ENCODE results near the gene ENTPD8.
"Not testable (repeated sequence)": the region's sequence is repeated elsewhere in the genome, so short reads cannot be mapped to it uniquely, and the experiment has no call there.

DNA sequence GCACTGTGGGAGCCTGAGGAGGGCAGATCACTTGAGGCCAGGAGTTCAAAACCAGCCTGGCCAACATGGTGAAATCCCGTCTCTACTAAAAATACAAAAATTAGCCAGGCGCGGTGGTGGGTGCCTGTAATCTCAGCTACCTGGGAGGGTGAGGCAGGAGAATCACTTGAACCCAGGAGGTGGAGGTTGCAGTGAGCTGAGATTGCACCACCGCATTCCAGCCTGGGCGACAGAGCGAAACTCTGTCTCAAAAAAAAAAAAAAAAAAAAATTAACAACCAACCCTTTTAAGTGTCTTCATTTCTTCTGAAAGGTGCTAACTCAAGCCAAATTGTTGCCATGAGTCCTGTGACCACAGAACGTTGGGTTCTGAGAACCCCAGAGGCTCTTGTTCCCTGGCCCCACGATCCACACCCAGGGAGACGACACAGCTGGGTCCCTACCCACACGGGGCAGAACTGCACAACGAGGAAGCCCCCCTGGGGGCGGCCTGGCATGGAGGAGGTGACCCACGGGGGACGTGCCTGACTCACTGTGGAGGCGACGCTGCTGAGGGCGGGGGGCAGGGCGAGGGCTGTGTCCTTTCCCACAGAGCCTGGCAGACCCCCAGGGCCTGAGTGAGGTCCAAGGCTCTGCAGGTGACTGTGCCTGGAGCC, 30.8 kb downstream of the ENTPD8 start:
- TF ChIP-seq, protein P1, sequence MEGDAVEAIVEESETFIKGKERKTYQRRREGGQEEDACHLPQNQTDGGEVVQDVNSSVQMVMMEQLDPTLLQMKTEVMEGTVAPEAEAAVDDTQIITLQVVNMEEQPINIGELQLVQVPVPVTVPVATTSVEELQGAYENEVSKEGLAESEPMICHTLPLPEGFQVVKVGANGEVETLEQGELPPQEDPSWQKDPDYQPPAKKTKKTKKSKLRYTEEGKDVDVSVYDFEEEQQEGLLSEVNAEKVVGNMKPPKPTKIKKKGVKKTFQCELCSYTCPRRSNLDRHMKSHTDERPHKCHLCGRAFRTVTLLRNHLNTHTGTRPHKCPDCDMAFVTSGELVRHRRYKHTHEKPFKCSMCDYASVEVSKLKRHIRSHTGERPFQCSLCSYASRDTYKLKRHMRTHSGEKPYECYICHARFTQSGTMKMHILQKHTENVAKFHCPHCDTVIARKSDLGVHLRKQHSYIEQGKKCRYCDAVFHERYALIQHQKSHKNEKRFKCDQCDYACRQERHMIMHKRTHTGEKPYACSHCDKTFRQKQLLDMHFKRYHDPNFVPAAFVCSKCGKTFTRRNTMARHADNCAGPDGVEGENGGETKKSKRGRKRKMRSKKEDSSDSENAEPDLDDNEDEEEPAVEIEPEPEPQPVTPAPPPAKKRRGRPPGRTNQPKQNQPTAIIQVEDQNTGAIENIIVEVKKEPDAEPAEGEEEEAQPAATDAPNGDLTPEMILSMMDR (IDR thresholded peaks at IDR 0.05), result not testable (repeated sequence)
- TF ChIP-seq EZH2 (IDR thresholded peaks at IDR 0.05; ENCODE audit: borderline replicate concordance, insufficient read depth, low read depth, low read length, poor library complexity, severe bottlenecking), result not testable (repeated sequence)

All from B cell (primary cell).